DND-41 (cell line): ENCODE measurements around the gene MAP3K7CL.

ENCODE experiments used
- ATAC-seq: fragments of 200-7000 bp; cut with Tn5 transposase; 3 replicates; pipeline ENCODE4 v1.9.1; 2021; ENCODE audit warnings: low read depth; ENCODE audit not compliant: insufficient read depth
- DNase-seq: peaks from one replicate; pipeline ENCODE4 v3.0.0-alpha.2; 2020
- H2AFZ ChIP-seq: 2 replicates; pipeline ENCODE4 v1.6.0; 2012; ENCODE audit warnings: low read depth, low read length
- H3K27ac ChIP-seq: 2 replicates; pipeline ENCODE4 v1.5.1; 2012; ENCODE audit warnings: low read length, inconsistent platforms
- H3K27me3 ChIP-seq: fragments of 200-600 bp; sonication (generic); 2 replicates; pipeline ENCODE4 v1.6.0; 2012; ENCODE audit warnings: low read length, mild to moderate bottlenecking, inconsistent platforms; ENCODE audit not compliant: insufficient read depth, poor library complexity
- H3K36me3 ChIP-seq: 2 replicates; pipeline ENCODE4 v1.5.1; 2012; ENCODE audit warnings: low read length, inconsistent platforms; ENCODE audit not compliant: insufficient read depth
- H3K4me1 ChIP-seq: 2 replicates; pipeline ENCODE4 v1.5.1; 2012; ENCODE audit warnings: mild to moderate bottlenecking, low read length; ENCODE audit not compliant: insufficient read depth
- H3K4me2 ChIP-seq: 2 replicates; pipeline ENCODE4 v1.6.0; 2012; ENCODE audit warnings: mild to moderate bottlenecking, moderate library complexity, low read length, inconsistent platforms; ENCODE audit not compliant: insufficient read depth
- H3K4me3 ChIP-seq, 2 experiments: fragments of 200-600 bp in 1 of 2; shearing (Covaris generic) in 1 of 2; 2 replicates each; pipeline ENCODE4 v1.5.1; 2012 to 2016; ENCODE audit warnings: inconsistent platforms in 2 of 2, low read length in 2 of 2, mild to moderate bottlenecking in 2 of 2, low read depth in 1 of 2, moderate library complexity in 1 of 2
- H3K79me2 ChIP-seq: 2 replicates; pipeline ENCODE4 v1.6.0; 2012; ENCODE audit warnings: low read length, inconsistent platforms; ENCODE audit not compliant: insufficient read depth
- H3K9ac ChIP-seq: 2 replicates; pipeline ENCODE4 v1.6.0; 2012; ENCODE audit warnings: low read depth, mild to moderate bottlenecking, inconsistent platforms, low read length, moderate library complexity
- H3K9me3 ChIP-seq: 2 replicates; pipeline ENCODE4 v1.5.1; 2012; ENCODE audit warnings: low read length, moderate library complexity, mild to moderate bottlenecking, inconsistent platforms; ENCODE audit not compliant: insufficient read depth, severe bottlenecking
- H4K20me1 ChIP-seq: 2 replicates; pipeline ENCODE4 v1.6.0; 2012; ENCODE audit warnings: low read length; ENCODE audit not compliant: insufficient read depth
- EZH2 ChIP-seq: IDR thresholded peaks from 3 replicates; pipeline ENCODE4 v1.6.1; 2012; ENCODE audit warnings: borderline replicate concordance, low read depth, mild to moderate bottlenecking, moderate library complexity, low read length, inconsistent platforms; ENCODE audit not compliant: severe bottlenecking
- TF ChIP-seq, protein P1 (sequence below): IDR thresholded peaks from 2 replicates; pipeline ENCODE4 v1.5.1; 2012; ENCODE audit warnings: borderline replicate concordance, low read length, moderate library complexity, mild to moderate bottlenecking; ENCODE audit not compliant: poor library complexity, severe bottlenecking; ENCODE audit errors: extremely low read depth

The MAP3K7CL gene

DNA sequence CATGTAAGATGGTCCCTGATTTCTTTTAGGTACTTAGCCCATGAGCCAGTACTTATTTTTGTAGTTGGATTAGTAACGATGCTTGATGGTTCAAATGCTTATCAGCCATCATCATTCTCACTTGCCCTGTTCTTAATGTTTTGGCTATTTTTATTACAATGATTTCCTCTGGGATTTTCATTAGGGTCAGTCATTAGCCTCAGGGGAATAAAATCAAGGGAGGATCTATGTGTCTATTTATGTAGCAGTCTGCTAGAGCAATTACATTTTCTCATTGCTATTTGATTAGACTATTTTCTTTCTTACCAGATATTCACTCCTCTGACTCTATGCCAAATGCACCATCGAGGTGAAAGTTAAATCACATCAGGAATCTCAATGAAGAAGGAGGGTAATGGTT is 46.1 kb upstream of the MAP3K7CL start:
- H3K79me2 ChIP-seq = no peaks in the 10 kb centered on the region
- H3K36me3 ChIP-seq = no peaks in the 10 kb centered on the region
- H3K9me3 ChIP-seq = no peaks in the 10 kb centered on the region
- H3K27ac ChIP-seq = no peak overlapping the region
- no peak overlapping the region for H3K9ac ChIP-seq
- no peaks in the 10 kb centered on the region for H3K27me3 ChIP-seq
- peaks cover 13% of the 10 kb centered on the region for H3K4me1 ChIP-seq
- ATAC-seq (no peak), DNase-seq (no peak)
- no peak overlapping the region for H3K4me3 ChIP-seq
- H4K20me1 ChIP-seq = no peaks in the 10 kb centered on the region
- H3K4me2 ChIP-seq = no peak overlapping the region
- no peak overlapping the region for H2AFZ ChIP-seq
- no peak for TF ChIP-seq EZH2
- TF ChIP-seq, protein P1, sequence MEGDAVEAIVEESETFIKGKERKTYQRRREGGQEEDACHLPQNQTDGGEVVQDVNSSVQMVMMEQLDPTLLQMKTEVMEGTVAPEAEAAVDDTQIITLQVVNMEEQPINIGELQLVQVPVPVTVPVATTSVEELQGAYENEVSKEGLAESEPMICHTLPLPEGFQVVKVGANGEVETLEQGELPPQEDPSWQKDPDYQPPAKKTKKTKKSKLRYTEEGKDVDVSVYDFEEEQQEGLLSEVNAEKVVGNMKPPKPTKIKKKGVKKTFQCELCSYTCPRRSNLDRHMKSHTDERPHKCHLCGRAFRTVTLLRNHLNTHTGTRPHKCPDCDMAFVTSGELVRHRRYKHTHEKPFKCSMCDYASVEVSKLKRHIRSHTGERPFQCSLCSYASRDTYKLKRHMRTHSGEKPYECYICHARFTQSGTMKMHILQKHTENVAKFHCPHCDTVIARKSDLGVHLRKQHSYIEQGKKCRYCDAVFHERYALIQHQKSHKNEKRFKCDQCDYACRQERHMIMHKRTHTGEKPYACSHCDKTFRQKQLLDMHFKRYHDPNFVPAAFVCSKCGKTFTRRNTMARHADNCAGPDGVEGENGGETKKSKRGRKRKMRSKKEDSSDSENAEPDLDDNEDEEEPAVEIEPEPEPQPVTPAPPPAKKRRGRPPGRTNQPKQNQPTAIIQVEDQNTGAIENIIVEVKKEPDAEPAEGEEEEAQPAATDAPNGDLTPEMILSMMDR = no peak

DNA sequence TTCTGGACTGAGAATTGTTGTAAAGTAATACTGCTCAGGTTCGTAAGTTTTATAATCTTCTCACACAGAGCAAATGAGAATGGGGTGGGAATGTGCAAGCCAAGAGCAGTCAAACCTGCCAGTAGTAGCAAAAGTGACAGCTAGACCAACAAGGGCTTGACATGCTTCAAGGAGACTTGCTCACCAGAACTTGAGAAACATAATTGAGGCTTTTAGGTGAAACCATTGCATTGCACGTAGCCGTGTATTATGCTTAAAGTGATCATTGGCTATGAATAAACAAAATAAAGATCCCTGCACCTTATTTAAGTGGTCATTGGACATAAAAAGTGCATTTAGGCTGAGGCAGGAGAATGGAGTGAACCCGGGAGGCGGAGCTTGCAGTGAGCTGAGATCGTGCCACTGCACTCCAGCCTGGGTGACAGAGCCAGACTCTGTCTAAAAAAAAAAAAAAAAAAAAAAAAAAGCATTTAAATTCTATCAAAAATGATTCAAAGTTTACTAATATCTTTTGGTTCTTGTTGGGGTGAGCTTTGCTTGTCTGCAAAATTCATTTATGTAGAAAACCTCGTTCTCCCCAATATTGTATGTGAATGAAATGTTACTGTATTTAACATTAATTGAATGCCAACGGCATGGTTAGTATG is 45.2 kb upstream of the MAP3K7CL start:
- Histone ChIP-seq H3K9ac (no peak overlapping the region), H3K9me3 (no peaks in the 10 kb centered on the region), H3K4me1 (peaks cover 5% of the 10 kb centered on the region; the same call in 1 of the 2 replicates), H3K79me2 (no peaks in the 10 kb centered on the region), H3K36me3 (no peaks in the 10 kb centered on the region), H3K4me2 (no peak overlapping the region), H3K27me3 (no peaks in the 10 kb centered on the region), H4K20me1 (no peaks in the 10 kb centered on the region), H3K4me3 (no peak overlapping the region), H3K27ac (no peak overlapping the region), H2AFZ (no peak overlapping the region)
- no peak for TF ChIP-seq EZH2
- TF ChIP-seq, protein P1 = no peak
- ATAC-seq = no peak
- no peak for DNase-seq

DNA sequence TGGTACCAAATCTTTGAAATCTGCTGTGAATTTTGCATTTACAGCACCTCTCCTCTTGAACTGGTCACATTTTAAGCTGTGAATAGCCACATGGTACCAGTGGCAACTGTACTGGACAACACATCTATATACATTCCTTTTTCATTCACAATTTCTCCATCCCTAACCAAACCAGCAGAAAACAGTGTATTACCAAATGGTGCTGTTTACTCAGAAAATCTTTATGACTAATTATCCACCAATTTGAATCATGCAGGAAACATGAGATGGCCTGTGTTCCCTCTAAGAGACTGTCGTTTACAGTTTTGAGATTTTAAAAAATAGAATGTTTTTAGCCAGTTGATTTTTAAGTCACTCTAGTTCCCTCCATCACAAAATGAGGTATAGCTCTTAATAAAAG is 39.4 kb upstream of the MAP3K7CL start:
- no peaks in the 10 kb centered on the region for H3K36me3 ChIP-seq
- no peak overlapping the region for H3K9ac ChIP-seq
- no peak for DNase-seq
- H3K4me1 ChIP-seq = no peaks in the 10 kb centered on the region; the same call in 1 of the 2 replicates
- TF ChIP-seq, protein P1 = no peak
- TF ChIP-seq EZH2 = no peak
- no peak overlapping the region for H3K27ac ChIP-seq
- H3K27me3 ChIP-seq = no peaks in the 10 kb centered on the region
- no peak overlapping the region for H3K4me2 ChIP-seq
- no peaks in the 10 kb centered on the region for H4K20me1 ChIP-seq
- no peak overlapping the region for H2AFZ ChIP-seq
- H3K4me3 ChIP-seq = no peak overlapping the region
- ATAC-seq = no peak
- no peaks in the 10 kb centered on the region for H3K79me2 ChIP-seq
- H3K9me3 ChIP-seq = no peaks in the 10 kb centered on the region
